ENCODE measurements around the gene GIT2.

GIT2 gene

DNA sequence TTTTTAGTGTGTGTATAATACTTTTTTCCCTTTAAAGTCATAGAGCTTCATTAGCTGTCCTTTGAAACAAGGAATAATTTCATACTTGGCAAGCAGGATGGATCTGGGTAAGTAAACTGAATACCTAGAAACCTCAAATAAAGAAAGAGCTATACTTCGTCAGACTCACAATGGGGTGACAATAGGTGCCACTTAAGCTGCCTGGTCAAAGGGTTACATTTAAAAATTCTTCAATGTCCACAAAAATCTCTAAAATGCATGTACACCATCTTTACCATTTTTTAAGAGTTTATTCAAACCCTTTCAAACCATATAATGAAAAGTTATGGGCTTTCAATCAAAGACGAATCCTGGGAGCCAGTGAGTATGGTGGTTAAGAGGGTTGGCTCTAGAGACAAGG lies 3.1 kb downstream of the GIT2 start (continued):
- TF ChIP-seq, protein P1, sequence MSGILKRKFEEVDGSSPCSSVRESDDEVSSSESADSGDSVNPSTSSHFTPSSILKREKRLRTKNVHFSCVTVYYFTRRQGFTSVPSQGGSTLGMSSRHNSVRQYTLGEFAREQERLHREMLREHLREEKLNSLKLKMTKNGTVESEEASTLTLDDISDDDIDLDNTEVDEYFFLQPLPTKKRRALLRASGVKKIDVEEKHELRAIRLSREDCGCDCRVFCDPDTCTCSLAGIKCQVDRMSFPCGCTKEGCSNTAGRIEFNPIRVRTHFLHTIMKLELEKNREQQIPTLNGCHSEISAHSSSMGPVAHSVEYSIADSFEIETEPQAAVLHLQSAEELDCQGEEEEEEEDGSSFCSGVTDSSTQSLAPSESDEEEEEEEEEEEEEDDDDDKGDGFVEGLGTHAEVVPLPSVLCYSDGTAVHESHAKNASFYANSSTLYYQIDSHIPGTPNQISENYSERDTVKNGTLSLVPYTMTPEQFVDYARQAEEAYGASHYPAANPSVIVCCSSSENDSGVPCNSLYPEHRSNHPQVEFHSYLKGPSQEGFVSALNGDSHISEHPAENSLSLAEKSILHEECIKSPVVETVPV (CRISPR knock-in tag; IDR thresholded peaks at IDR 0.05) = no peak

DNA sequence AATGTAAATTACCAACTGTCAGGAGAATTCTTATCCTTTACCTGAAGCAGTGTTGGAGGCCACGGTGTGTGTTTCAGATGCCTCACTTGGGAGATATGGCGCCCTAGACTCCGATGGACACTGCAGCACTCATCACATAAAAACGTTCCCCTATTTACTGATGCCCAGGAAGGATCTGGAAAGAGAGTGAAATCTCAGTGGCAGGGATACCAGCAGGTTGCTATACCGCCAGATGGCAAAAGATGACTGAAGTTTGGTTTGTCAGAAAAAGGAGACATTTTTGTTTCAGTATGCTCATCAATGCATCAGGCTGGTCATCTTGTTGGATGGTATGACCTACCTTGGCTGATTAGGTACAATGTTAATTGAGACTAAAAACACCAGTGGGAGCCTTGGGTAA lies 4.6 kb downstream of the GIT2 start:
- TF ChIP-seq, protein P2, sequence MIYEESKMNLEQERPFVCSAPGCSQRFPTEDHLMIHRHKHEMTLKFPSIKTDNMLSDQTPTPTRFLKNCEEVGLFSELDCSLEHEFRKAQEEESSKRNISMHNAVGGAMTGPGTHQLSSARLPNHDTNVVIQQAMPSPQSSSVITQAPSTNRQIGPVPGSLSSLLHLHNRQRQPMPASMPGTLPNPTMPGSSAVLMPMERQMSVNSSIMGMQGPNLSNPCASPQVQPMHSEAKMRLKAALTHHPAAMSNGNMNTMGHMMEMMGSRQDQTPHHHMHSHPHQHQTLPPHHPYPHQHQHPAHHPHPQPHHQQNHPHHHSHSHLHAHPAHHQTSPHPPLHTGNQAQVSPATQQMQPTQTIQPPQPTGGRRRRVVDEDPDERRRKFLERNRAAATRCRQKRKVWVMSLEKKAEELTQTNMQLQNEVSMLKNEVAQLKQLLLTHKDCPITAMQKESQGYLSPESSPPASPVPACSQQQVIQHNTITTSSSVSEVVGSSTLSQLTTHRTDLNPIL (CRISPR knock-in tag; IDR thresholded peaks at IDR 0.05; ENCODE audit: low read depth) = no peak
- no peak for TF ChIP-seq ISL1 (CRISPR knock-in tag; IDR thresholded peaks at IDR 0.05)
- no peak for TF ChIP-seq CSDC2 (CRISPR knock-in tag; IDR thresholded peaks at IDR 0.05)
- TF ChIP-seq ARNTL (CRISPR knock-in tag; IDR thresholded peaks at IDR 0.05; ENCODE audit: borderline replicate concordance, low read depth) = no peak
- no peak for TF ChIP-seq SNAI2 (CRISPR knock-in tag; IDR thresholded peaks at IDR 0.05)
- no peak for TF ChIP-seq TCF4 (CRISPR knock-in tag; IDR thresholded peaks at IDR 0.05; ENCODE audit: borderline replicate concordance)
- no peak for TF ChIP-seq RARB (CRISPR knock-in tag; IDR thresholded peaks at IDR 0.05)
- TF ChIP-seq ZFP30 (CRISPR knock-in tag; IDR thresholded peaks at IDR 0.05) = no peak
- TF ChIP-seq ESRRG (CRISPR knock-in tag; IDR thresholded peaks at IDR 0.05) = no peak
- ATAC-seq = no peak

DNA sequence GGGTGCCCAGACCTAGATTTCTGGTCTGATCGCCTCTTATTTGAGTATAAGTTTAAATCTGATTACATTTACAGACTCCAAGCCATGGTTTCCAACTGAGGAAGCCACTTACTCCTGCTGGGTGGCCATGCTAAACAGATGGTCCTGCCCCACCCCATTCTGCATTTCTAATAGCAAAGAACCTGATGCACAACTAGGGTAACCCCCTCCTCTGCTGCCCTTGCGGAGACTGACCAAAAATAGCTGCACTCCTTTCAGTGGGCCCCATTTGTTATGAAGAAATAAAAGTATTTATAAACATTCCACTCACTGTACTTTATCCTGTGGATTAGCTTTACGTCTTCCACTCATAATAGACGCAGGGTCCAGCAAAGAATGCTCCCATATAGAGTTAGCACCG lies 6.8 kb downstream of the GIT2 start:
- no peak for ATAC-seq
- TF ChIP-seq TOX (CRISPR knock-in tag; IDR thresholded peaks at IDR 0.05; ENCODE audit: borderline replicate concordance) = no peak
- TF ChIP-seq ISL1 (CRISPR knock-in tag; IDR thresholded peaks at IDR 0.05) = no peak
- TF ChIP-seq ARNTL (CRISPR knock-in tag; IDR thresholded peaks at IDR 0.05; ENCODE audit: borderline replicate concordance, low read depth) = no peak
- TF ChIP-seq TCF4 (CRISPR knock-in tag; IDR thresholded peaks at IDR 0.05; ENCODE audit: borderline replicate concordance) = no peak
- TF ChIP-seq SNAI2 (CRISPR knock-in tag; IDR thresholded peaks at IDR 0.05) = no peak
- TF ChIP-seq ZFP3 (CRISPR knock-in tag; IDR thresholded peaks at IDR 0.05) = no peak
- no peak for TF ChIP-seq CSDC2 (CRISPR knock-in tag; IDR thresholded peaks at IDR 0.05)
- no peak for TF ChIP-seq PPARA (CRISPR knock-in tag; IDR thresholded peaks at IDR 0.05; ENCODE audit: borderline replicate concordance)
- no peak for TF ChIP-seq RARB (CRISPR knock-in tag; IDR thresholded peaks at IDR 0.05)
- no peak for TF ChIP-seq ZNF70 (CRISPR knock-in tag; IDR thresholded peaks at IDR 0.05)
- no peak for TF ChIP-seq BACH2 (CRISPR knock-in tag; IDR thresholded peaks at IDR 0.05; ENCODE audit: borderline replicate concordance)
- TF ChIP-seq OSR1 (CRISPR knock-in tag; IDR thresholded peaks at IDR 0.05) = no peak
- no peak for TF ChIP-seq ZNF8 (CRISPR knock-in tag; IDR thresholded peaks at IDR 0.05)
- TF ChIP-seq ZC3H10 (CRISPR knock-in tag; IDR thresholded peaks at IDR 0.05) = no peak
- TF ChIP-seq ZFP30 (CRISPR knock-in tag; IDR thresholded peaks at IDR 0.05) = no peak

DNA sequence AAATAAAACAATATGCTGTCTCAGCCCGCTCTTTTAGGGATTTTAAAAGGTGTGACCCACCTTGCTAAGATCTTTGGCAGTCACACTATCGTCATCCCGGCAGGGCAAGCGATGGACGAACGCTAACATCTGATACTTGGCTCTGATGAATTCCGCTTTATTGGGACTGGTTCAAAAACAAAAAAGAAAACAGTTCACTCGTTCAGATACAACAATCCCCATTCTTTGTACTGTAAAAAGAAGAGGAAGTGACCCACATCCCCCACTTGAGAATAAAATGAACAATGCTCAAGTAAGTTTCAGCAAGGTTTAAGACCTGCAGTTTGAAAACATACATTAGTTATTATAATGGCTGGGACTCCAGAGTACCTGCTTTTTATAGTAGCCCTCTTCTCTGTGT lies 7.3 kb downstream of the GIT2 start:
- TF ChIP-seq ESRRG (CRISPR knock-in tag; IDR thresholded peaks at IDR 0.05) = no peak
- TF ChIP-seq PPARA (CRISPR knock-in tag; IDR thresholded peaks at IDR 0.05; ENCODE audit: borderline replicate concordance) = no peak
- ATAC-seq = no peak

DNA sequence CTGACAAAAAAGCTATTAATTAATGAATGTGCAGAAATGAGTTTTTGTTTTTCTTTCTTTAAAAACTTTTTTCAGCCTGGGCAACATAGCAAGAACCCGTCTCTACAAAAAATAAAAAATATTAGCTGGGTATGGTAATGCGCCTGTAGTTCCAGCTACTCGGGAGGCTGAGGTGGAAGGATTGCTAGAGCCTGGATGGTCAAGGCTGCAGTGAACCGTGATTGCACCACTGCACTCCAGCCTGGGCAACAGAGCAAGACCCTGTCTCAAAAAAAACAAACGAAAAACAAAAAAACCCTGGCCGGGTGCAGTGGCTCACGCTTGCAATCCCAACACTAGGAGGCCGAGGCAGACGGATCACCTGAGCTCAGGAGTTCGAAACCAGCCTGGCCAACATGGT lies 7.9 kb downstream of the GIT2 start:
- ATAC-seq = no peak
- TF ChIP-seq ZFP30 (CRISPR knock-in tag; IDR thresholded peaks at IDR 0.05) = no peak
- TF ChIP-seq ZFP3 (CRISPR knock-in tag; IDR thresholded peaks at IDR 0.05) = no peak
- no peak for TF ChIP-seq ESRRG (CRISPR knock-in tag; IDR thresholded peaks at IDR 0.05)
- TF ChIP-seq ZNF70 (CRISPR knock-in tag; IDR thresholded peaks at IDR 0.05) = no peak
- no peak for TF ChIP-seq PPARA (CRISPR knock-in tag; IDR thresholded peaks at IDR 0.05; ENCODE audit: borderline replicate concordance)
- no peak for TF ChIP-seq ISL1 (CRISPR knock-in tag; IDR thresholded peaks at IDR 0.05)
- no peak for TF ChIP-seq OSR1 (CRISPR knock-in tag; IDR thresholded peaks at IDR 0.05)
- TF ChIP-seq RARB (CRISPR knock-in tag; IDR thresholded peaks at IDR 0.05) = no peak

DNA sequence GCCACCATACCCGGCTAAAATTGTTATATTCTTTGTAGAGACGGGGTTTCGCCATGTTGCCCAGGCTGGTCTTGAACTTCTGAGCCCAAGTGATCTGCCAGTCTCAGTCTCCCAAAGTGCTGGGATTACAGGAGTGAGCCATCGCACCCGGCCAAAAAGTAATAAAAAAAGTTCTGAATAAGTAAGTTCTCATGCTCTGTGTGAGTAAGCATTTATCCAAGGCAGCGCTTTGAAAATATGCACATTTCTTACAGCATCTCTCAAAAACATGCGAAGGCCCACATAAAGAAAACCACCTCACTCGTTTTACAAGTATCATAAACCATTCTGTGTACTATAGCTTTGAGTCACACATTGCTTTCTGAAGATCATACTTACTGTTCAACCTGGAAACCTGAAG lies 8.6 kb downstream of the GIT2 start:
- no peak for ATAC-seq
- TF ChIP-seq, protein P3, sequence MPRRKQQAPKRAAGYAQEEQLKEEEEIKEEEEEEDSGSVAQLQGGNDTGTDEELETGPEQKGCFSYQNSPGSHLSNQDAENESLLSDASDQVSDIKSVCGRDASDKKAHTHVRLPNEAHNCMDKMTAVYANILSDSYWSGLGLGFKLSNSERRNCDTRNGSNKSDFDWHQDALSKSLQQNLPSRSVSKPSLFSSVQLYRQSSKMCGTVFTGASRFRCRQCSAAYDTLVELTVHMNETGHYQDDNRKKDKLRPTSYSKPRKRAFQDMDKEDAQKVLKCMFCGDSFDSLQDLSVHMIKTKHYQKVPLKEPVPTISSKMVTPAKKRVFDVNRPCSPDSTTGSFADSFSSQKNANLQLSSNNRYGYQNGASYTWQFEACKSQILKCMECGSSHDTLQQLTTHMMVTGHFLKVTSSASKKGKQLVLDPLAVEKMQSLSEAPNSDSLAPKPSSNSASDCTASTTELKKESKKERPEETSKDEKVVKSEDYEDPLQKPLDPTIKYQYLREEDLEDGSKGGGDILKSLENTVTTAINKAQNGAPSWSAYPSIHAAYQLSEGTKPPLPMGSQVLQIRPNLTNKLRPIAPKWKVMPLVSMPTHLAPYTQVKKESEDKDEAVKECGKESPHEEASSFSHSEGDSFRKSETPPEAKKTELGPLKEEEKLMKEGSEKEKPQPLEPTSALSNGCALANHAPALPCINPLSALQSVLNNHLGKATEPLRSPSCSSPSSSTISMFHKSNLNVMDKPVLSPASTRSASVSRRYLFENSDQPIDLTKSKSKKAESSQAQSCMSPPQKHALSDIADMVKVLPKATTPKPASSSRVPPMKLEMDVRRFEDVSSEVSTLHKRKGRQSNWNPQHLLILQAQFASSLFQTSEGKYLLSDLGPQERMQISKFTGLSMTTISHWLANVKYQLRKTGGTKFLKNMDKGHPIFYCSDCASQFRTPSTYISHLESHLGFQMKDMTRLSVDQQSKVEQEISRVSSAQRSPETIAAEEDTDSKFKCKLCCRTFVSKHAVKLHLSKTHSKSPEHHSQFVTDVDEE (CRISPR knock-in tag; IDR thresholded peaks at IDR 0.05) = no peak
- TF ChIP-seq ZNF70 (CRISPR knock-in tag; IDR thresholded peaks at IDR 0.05) = no peak
- TF ChIP-seq, protein P4, sequence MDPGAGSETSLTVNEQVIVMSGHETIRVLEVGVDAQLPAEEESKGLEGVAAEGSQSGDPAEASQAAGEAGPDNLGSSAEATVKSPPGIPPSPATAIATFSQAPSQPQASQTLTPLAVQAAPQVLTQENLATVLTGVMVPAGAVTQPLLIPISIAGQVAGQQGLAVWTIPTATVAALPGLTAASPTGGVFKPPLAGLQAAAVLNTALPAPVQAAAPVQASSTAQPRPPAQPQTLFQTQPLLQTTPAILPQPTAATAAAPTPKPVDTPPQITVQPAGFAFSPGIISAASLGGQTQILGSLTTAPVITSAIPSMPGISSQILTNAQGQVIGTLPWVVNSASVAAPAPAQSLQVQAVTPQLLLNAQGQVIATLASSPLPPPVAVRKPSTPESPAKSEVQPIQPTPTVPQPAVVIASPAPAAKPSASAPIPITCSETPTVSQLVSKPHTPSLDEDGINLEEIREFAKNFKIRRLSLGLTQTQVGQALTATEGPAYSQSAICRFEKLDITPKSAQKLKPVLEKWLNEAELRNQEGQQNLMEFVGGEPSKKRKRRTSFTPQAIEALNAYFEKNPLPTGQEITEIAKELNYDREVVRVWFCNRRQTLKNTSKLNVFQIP (CRISPR knock-in tag; IDR thresholded peaks at IDR 0.05; ENCODE audit: borderline replicate concordance, low read depth) = no peak
- no peak for TF ChIP-seq BACH2 (CRISPR knock-in tag; IDR thresholded peaks at IDR 0.05; ENCODE audit: borderline replicate concordance)
- no peak for TF ChIP-seq ZFP3 (CRISPR knock-in tag; IDR thresholded peaks at IDR 0.05)
- no peak for TF ChIP-seq TOX (CRISPR knock-in tag; IDR thresholded peaks at IDR 0.05; ENCODE audit: borderline replicate concordance)
- TF ChIP-seq CSDC2 (CRISPR knock-in tag; IDR thresholded peaks at IDR 0.05) = no peak
- no peak for TF ChIP-seq OSR1 (CRISPR knock-in tag; IDR thresholded peaks at IDR 0.05)
- TF ChIP-seq ISL1 (CRISPR knock-in tag; IDR thresholded peaks at IDR 0.05) = no peak
- TF ChIP-seq, protein P1 (CRISPR knock-in tag; IDR thresholded peaks at IDR 0.05) = no peak
- no peak for TF ChIP-seq PPARA (CRISPR knock-in tag; IDR thresholded peaks at IDR 0.05; ENCODE audit: borderline replicate concordance)
- TF ChIP-seq ESRRG (CRISPR knock-in tag; IDR thresholded peaks at IDR 0.05) = no peak
- no peak for TF ChIP-seq SNAI2 (CRISPR knock-in tag; IDR thresholded peaks at IDR 0.05)
- TF ChIP-seq ZFP30 (CRISPR knock-in tag; IDR thresholded peaks at IDR 0.05) = no peak
- no peak for TF ChIP-seq GLIS3 (CRISPR knock-in tag; IDR thresholded peaks at IDR 0.05)

Data from SK-N-SH treated with all-trans-retinoic acid at 6 μM for 48 hours (cell line).